KG1 (cell line): ENCODE measurements around the gene ITGB1BP1.

ENCODE experiments used
- DNase-seq: peaks from one replicate; lab custom pipeline; 2025; lab: John Stamatoyannopoulos, UW

Gene ITGB1BP1

GRCh38 chr2:9377461-9378097 is 45.7 kb downstream of the ITGB1BP1 start:
- DNase-seq, result no peak

GRCh38 chr2:9375857-9376428 is 47.4 kb downstream of the ITGB1BP1 start:
- no peak for DNase-seq

- no peak for DNase-seq
These were observed 49.1 kb downstream of the ITGB1BP1 start for GRCh38 chr2:9374071-9374730.

- no peak for DNase-seq
These were observed 49.9 kb downstream of the ITGB1BP1 start for GRCh38 chr2:9373476-9373875.

GRCh38 chr2:9373047-9373446 is 50.3 kb downstream of the ITGB1BP1 start:
- no peak for DNase-seq

GRCh38 chr2:9370746-9371145 is 52.6 kb downstream of the ITGB1BP1 start:
- no peak for DNase-seq

- no peak for DNase-seq
These were observed 57.3 kb downstream of the ITGB1BP1 start for GRCh38 chr2:9366026-9366425.

- no peak for DNase-seq
These were observed 57.8 kb downstream of the ITGB1BP1 start for GRCh38 chr2:9365498-9366019.

GRCh38 chr2:9364791-9365497 is 58.4 kb downstream of the ITGB1BP1 start:
- no peak for DNase-seq

GRCh38 chr2:9364373-9364772 is 59.0 kb downstream of the ITGB1BP1 start:
- DNase-seq, result no peak

GRCh38 chr2:9360701-9361100 is 62.6 kb downstream of the ITGB1BP1 start:
- no peak for DNase-seq

GRCh38 chr2:9360110-9360509 is 63.2 kb downstream of the ITGB1BP1 start:
- DNase-seq, result no peak

- no peak for DNase-seq
These were observed 63.9 kb downstream of the ITGB1BP1 start for GRCh38 chr2:9359463-9359862.

- no peak for DNase-seq
These were observed 64.5 kb downstream of the ITGB1BP1 start for GRCh38 chr2:9358846-9359245.

GRCh38 chr2:9356261-9356660 is 67.1 kb downstream of the ITGB1BP1 start:
- no peak for DNase-seq

GRCh38 chr2:9355716-9356115 is 67.6 kb downstream of the ITGB1BP1 start:
- no peak for DNase-seq

- no peak for DNase-seq
These were observed 68.1 kb downstream of the ITGB1BP1 start for GRCh38 chr2:9355270-9355669.

- DNase-seq, result no peak
These were observed 69.0 kb downstream of the ITGB1BP1 start for GRCh38 chr2:9354318-9354717.
